DMS114 treated with DMSO at 0.1 percent for 48 hours (cell line): Measurements from ENCODE around the gene RAG1.
A peak's percentile ranks its signal among the peaks of the same experiment; 100 is the strongest.

Source experiments
- DNase-seq: peaks from one replicate; lab custom pipeline; 2025; ENCODE audit not compliant: unreplicated experiment; lab: John Stamatoyannopoulos, UW

Gene RAG1

GRCh38 chr11:36588099-36588498 is 20.3 kb downstream of the RAG1 start:
- no peak for DNase-seq

- no peak for DNase-seq
Measured at GRCh38 chr11:36590513-36590912, 22.7 kb downstream of the RAG1 start.

GRCh38 chr11:36591433-36591832 is 23.6 kb downstream of the RAG1 start:
- DNase-seq = no peak

- DNase-seq = peak; percentile 99
Measured at GRCh38 chr11:36594316-36594989, 26.6 kb downstream of the RAG1 start, which contains the start of gene IFTAP. TSS of gene IFTAP (plus strand) at chr11:36594502. CDS start at chr11:36610104, 15,602 bp downstream.

GRCh38 chr11:36596880-36597279 is 29.1 kb downstream of the RAG1 start:
- DNase-seq = no peak

- no peak for DNase-seq
Measured at GRCh38 chr11:36598051-36598450, 30.2 kb downstream of the RAG1 start, which contains the start of gene RAG2. TSS of gene RAG2 (minus strand) at chr11:36598236. CDS start at chr11:36594168, 4,068 bp downstream.

- DNase-seq = no peak
Measured at GRCh38 chr11:36600180-36600579, 32.4 kb downstream of the RAG1 start.

- no peak for DNase-seq
Measured at GRCh38 chr11:36601155-36601554, 33.3 kb downstream of the RAG1 start.

- DNase-seq = no peak
Measured at GRCh38 chr11:36602135-36602534, 34.3 kb downstream of the RAG1 start.

GRCh38 chr11:36605221-36606216 is 37.7 kb downstream of the RAG1 start:
- DNase-seq = no peak

- DNase-seq = no peak
Measured at GRCh38 chr11:36608491-36609199, 40.8 kb downstream of the RAG1 start.

GRCh38 chr11:36609383-36609782 is 41.6 kb downstream of the RAG1 start:
- DNase-seq = no peak

GRCh38 chr11:36615826-36616225 is 48.0 kb downstream of the RAG1 start:
- no peak for DNase-seq

GRCh38 chr11:36617543-36618362 is 49.9 kb downstream of the RAG1 start:
- DNase-seq = no peak

GRCh38 chr11:36618363-36619047 is 50.7 kb downstream of the RAG1 start:
- no peak for DNase-seq

GRCh38 chr11:36619502-36619901 is 51.7 kb downstream of the RAG1 start:
- no peak for DNase-seq

GRCh38 chr11:36620246-36620645 is 52.4 kb downstream of the RAG1 start:
- DNase-seq = no peak

- peak; percentile 76 for DNase-seq
Measured at GRCh38 chr11:36622431-36623136, 54.8 kb downstream of the RAG1 start.

- no peak for DNase-seq
Measured at GRCh38 chr11:36623494-36623893, 55.7 kb downstream of the RAG1 start.
